Activated CD8-positive, alpha-beta memory T cell treated with anti-CD3 and anti-CD28 coated beads, Interleukin-2, amount 10 ng/mL, durations not matched to agents 7 days and 5 days (primary cell): ENCODE measurements around the gene GGPS1. TPM values are rescaled to one million over a fixed set of nuclear protein-coding genes. Genes with fewer than 3 reads are reported as not detected.
"Not testable (repeated sequence)": the region's sequence is repeated elsewhere in the genome, so short reads cannot be mapped to it uniquely, and the experiment has no call there.

ENCODE experiments used
- ATAC-seq: fragments of 150-1000 bp; cut with Tn5 transposase; one replicate; pipeline ENCODE4 v1.10.0; 2021; ENCODE audit warnings: moderate library complexity
- CTCF ChIA-PET: fragments of 350-600 bp; sonication (Branson Sonifier 250); formaldehyde crosslinking; loops from one replicate; lab custom pipeline; 2021; ENCODE audit warnings: antibody characterized with exemption; lab: Charles Lee
- DNase-seq: peaks from one replicate; pipeline ENCODE4 v3.0.0-alpha.2; 2020
- H3K27ac Mint-ChIP-seq: one replicate; pipeline ENCODE4 v1.8.0; 2021; ENCODE audit warnings: mild to moderate bottlenecking, mixed read lengths
- H3K27me3 Mint-ChIP-seq: one replicate; pipeline ENCODE4 v1.8.0; 2021; ENCODE audit warnings: mixed read lengths
- H3K36me3 Mint-ChIP-seq: one replicate; pipeline ENCODE4 v1.8.0; 2021; ENCODE audit warnings: mild to moderate bottlenecking, mixed read lengths
- H3K4me1 Mint-ChIP-seq: one replicate; pipeline ENCODE4 v1.8.0; 2021; ENCODE audit warnings: mixed read lengths
- H3K4me3 Mint-ChIP-seq: one replicate; pipeline ENCODE4 v1.8.0; 2021; ENCODE audit warnings: mild to moderate bottlenecking, moderate library complexity, mixed read lengths
- H3K9me3 Mint-ChIP-seq: one replicate; pipeline ENCODE4 v1.8.0; 2022; ENCODE audit warnings: low read depth, mixed read lengths
- total RNA-seq, 2 experiments: library from RNA; stranded (reverse); gene quantifications; one replicate each; pipeline ENCODE4 v1.2.3, GENCODE V29; 2021

The GGPS1 gene
- total RNA-seq, 2 experiments from 2014 or later = 22.7 to 23.9 TPM

GRCh38 chr1:235293322-235293942 is 34.9 kb upstream of the GGPS1 start:
- H3K4me1 Mint-ChIP-seq = peaks cover 41% of the 10 kb centered on the region
- H3K27me3 Mint-ChIP-seq = no peaks in the 10 kb centered on the region
- DNase-seq (no peak), ATAC-seq (no peak)
- peaks cover 10% of the 10 kb centered on the region for H3K36me3 Mint-ChIP-seq
- no peaks in the 10 kb centered on the region for H3K9me3 Mint-ChIP-seq
- no peak overlapping the region for H3K4me3 Mint-ChIP-seq
- H3K27ac Mint-ChIP-seq = no peak overlapping the region
- CTCF ChIA-PET = no interaction called here

GRCh38 chr1:235295902-235296350 is 32.4 kb upstream of the GGPS1 start:
- DNase-seq = no peak
- peaks cover 7% of the 10 kb centered on the region for H3K36me3 Mint-ChIP-seq
- H3K4me3 Mint-ChIP-seq = no peak overlapping the region
- no peak overlapping the region for H3K27ac Mint-ChIP-seq
- H3K9me3 Mint-ChIP-seq = no peaks in the 10 kb centered on the region
- peaks cover 44% of the 10 kb centered on the region for H3K4me1 Mint-ChIP-seq
- no peak for ATAC-seq
- H3K27me3 Mint-ChIP-seq = no peaks in the 10 kb centered on the region
- CTCF ChIA-PET = interaction anchor here (1.1 to 1.5 kb wide), 3 partner anchors 37 to 55 kb away, joined by 3 to 4 read pairs (median 3); no protein-coding TSS in a partner anchor

- Mint-ChIP-seq H3K36me3 (peaks cover 7% of the 10 kb centered on the region), H3K9me3 (no peaks in the 10 kb centered on the region), H3K27me3 (no peaks in the 10 kb centered on the region), H3K27ac (peak overlapping the region; percentile 82), H3K4me3 (no peak overlapping the region), H3K4me1 (peaks cover 42% of the 10 kb centered on the region)
- DNase-seq (no peak), ATAC-seq (no peak)
- CTCF ChIA-PET = interaction anchor here (1.3 to 1.5 kb wide), 2 partner anchors 38 to 55 kb away, joined by 3 read pairs; no protein-coding TSS in a partner anchor
These were observed 31.6 kb upstream of the GGPS1 start for GRCh38 chr1:235296729-235297128.

- no peaks in the 10 kb centered on the region for H3K27me3 Mint-ChIP-seq
- CTCF ChIA-PET = no interaction called here
- peaks cover 7% of the 10 kb centered on the region for H3K36me3 Mint-ChIP-seq
- no peaks in the 10 kb centered on the region for H3K9me3 Mint-ChIP-seq
- H3K4me3 Mint-ChIP-seq = peak overlapping the region; percentile 43
- DNase-seq (no peak), ATAC-seq (peak; percentile 93)
- peak overlapping the region; percentile 82 for H3K27ac Mint-ChIP-seq
- H3K4me1 Mint-ChIP-seq = peaks cover 43% of the 10 kb centered on the region
These were observed 30.8 kb upstream of the GGPS1 start for GRCh38 chr1:235297579-235297978.

- peaks cover 43% of the 10 kb centered on the region for H3K4me1 Mint-ChIP-seq
- ATAC-seq = no peak
These were observed 29.6 kb upstream of the GGPS1 start for GRCh38 chr1:235298758-235299157.

DNA sequence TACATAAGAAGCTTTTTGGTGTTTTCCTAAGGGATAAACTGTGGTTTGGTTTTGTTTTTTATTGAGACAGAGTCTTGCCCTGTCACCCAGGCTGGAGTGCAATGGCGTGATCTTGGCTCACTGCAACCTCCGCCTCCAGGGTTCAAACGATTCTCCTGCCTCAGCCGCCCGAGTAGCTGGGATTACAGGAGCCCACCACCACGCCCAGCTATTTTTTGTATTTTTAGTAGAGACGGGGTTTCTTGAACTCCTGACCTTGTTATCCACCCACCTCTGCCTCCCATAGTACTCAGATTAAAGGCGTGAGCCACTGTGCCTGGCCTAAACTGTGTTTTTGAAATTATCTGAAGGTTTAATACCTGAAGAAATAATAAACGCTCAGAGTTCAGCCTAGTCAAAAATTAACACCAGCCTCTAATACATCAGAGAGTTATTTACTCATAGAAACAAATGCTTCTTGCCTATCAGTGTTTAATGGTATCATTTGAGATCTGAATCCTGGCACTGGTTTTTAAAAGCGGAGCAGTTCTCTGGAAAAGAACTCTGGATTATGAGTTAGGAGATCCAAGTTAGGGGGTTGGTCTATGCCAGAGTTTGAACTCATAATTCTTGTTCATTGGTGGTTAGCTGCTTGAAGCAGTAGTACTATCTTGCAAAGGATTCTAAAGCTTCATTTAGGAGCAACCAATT is 29.1 kb upstream of the GGPS1 start:
- Mint-ChIP-seq H3K4me1 (peaks cover 45% of the 10 kb centered on the region), H3K27me3 (no peaks in the 10 kb centered on the region)

More at GRCh38 chr1:235298758-235299157, 29.6 kb upstream of the GGPS1 start:
- H3K9me3 Mint-ChIP-seq = no peaks in the 10 kb centered on the region
- H3K27me3 Mint-ChIP-seq = no peaks in the 10 kb centered on the region
- H3K4me3 Mint-ChIP-seq = no peak overlapping the region
- H3K36me3 Mint-ChIP-seq = peaks cover 7% of the 10 kb centered on the region
- DNase-seq = no peak
- H3K27ac Mint-ChIP-seq = no peak overlapping the region
- CTCF ChIA-PET = interaction anchor here (1.6 kb wide), 1 partner anchor 206 kb away, joined by 3 read pairs; the partner anchor contains the start of gene B3GALNT2

GRCh38 chr1:235302143-235302542 is 26.2 kb upstream of the GGPS1 start:
- Mint-ChIP-seq H3K27me3 (no peaks in the 10 kb centered on the region), H3K4me1 (peaks cover 51% of the 10 kb centered on the region), H3K27ac (no peak overlapping the region), H3K36me3 (peaks cover 8% of the 10 kb centered on the region), H3K4me3 (no peak overlapping the region), H3K9me3 (no peaks in the 10 kb centered on the region)
- DNase-seq (no peak), ATAC-seq (no peak)
- CTCF ChIA-PET = no interaction called here

More for the DNA sequence above, 29.1 kb upstream of the GGPS1 start:
- Mint-ChIP-seq H3K4me3 (no peak overlapping the region), H3K36me3 (peaks cover 8% of the 10 kb centered on the region), H3K9me3 (no peaks in the 10 kb centered on the region), H3K27ac (no peak overlapping the region)
- DNase-seq (no peak), ATAC-seq (no peak)
- CTCF ChIA-PET = interaction anchor here (1.2 to 1.6 kb wide), 2 partner anchors 118 to 205 kb away, joined by 3 read pairs; partner anchors contain the start of gene B3GALNT2

DNA sequence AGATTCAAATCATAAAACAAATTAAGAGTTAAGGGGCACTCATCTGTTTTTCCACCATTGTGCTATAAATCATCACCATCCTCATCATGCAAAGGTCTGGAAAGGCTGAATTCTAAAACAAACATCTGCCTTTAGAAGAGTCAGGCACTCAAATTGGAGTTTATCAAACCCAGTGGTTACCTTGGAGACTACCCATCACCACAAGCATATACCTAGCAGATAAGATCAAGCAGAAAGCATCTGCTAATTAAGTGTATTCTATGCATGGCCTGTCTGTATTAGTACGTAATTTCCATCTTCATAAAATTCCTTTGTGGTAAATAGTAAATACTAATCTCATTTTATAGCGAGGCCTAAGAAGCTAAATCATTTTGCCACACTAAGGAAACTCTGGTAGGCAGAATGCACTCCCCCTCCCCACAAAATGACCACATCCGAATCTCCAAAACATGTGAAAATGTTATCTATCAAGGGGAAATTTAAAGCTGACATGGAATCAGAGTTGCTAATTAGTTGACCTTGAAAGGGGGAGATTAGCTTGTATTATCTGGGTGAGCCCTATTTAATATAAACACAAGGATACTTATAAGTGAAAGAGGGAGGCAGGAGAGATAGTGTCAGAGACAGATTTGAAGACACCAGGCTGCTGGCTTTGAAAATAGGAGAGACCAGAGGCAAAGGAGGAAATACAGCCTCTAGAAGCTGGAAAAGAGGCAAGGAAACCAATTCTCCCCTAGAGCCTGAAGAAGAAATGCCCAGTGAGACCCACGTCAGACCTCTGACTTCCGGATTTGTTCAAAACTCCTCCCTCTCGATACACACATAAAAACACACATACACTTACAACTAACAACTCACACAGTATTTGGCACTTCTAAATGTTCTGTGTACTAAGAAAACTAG is 23.6 kb upstream of the GGPS1 start:
- ATAC-seq (peak; percentile 77), DNase-seq (no peak)
- Mint-ChIP-seq H3K4me1 (peaks cover 31% of the 10 kb centered on the region), H3K27ac (peak overlapping the region; percentile 75), H3K36me3 (peaks cover 12% of the 10 kb centered on the region), H3K9me3 (no peaks in the 10 kb centered on the region), H3K27me3 (no peaks in the 10 kb centered on the region), H3K4me3 (no peak overlapping the region)
- CTCF ChIA-PET = interaction anchor here (1.2 to 2.1 kb wide), 2 partner anchors 9 to 21 kb away, joined by 4 to 5 read pairs; no protein-coding TSS in a partner anchor

GRCh38 chr1:235307158-235308124 is 20.9 kb upstream of the GGPS1 start:
- peaks cover 46% of the 10 kb centered on the region for H3K4me1 Mint-ChIP-seq
- no peaks in the 10 kb centered on the region for H3K9me3 Mint-ChIP-seq
- H3K4me3 Mint-ChIP-seq = no peak overlapping the region
- ATAC-seq (no peak), DNase-seq (no peak)
- peak overlapping the region; percentile 6 for H3K27ac Mint-ChIP-seq
- peaks cover 24% of the 10 kb centered on the region for H3K36me3 Mint-ChIP-seq
- CTCF ChIA-PET = interaction anchor here (1.0 to 1.4 kb wide), 2 partner anchors 14 to 108 kb away, joined by 3 to 5 read pairs; no protein-coding TSS in a partner anchor
- no peaks in the 10 kb centered on the region for H3K27me3 Mint-ChIP-seq

- CTCF ChIA-PET = not testable (repeated sequence)
These were observed 19.2 kb upstream of the GGPS1 start for GRCh38 chr1:235309206-235309605.

DNA sequence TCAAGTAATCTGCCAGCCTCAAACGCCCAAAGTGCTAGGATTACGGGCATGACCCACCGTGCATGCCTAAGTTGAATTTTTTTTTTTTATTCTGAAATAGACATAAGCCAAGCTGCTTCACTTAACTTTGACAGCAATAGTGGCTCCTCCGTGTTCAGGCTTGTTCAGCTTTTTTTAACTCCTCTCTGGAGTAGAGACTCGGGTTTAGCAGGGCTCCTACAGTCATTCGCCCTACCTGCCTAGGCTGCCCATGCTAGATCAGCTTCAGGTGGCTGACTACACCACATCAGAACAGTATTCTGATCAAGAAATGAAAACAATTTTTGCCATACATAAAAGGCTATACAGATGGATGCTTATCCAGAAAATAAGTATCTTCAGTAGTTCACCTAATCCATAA is 15.1 kb upstream of the GGPS1 start:
- Mint-ChIP-seq H3K4me1 (peaks cover 56% of the 10 kb centered on the region), H3K36me3 (peaks cover 19% of the 10 kb centered on the region), H3K9me3 (no peaks in the 10 kb centered on the region), H3K4me3 (no peak overlapping the region), H3K27ac (peak overlapping the region; percentile 76), H3K27me3 (no peaks in the 10 kb centered on the region)
- DNase-seq (no peak), ATAC-seq (peak; percentile 31)
- CTCF ChIA-PET = interaction anchor here (1.6 to 2.7 kb wide), 4 partner anchors 8 to 102 kb away, joined by 3 to 9 read pairs (median 6); no protein-coding TSS in a partner anchor

More at GRCh38 chr1:235309206-235309605, 19.2 kb upstream of the GGPS1 start:
- ATAC-seq, H3K27me3 Mint-ChIP-seq, H3K4me3 Mint-ChIP-seq, H3K27ac Mint-ChIP-seq, DNase-seq, H3K9me3 Mint-ChIP-seq: not testable (repeated sequence)
- H3K4me1 Mint-ChIP-seq = peaks cover 57% of the 10 kb centered on the region
- peaks cover 27% of the 10 kb centered on the region for H3K36me3 Mint-ChIP-seq
